BLaER1 treated with 17β-estradiol and CSF1 and Interleukin-3, amounts not matched to agents 10 nM and 100 nM (cell line): Measurements from ENCODE around the gene OXGR1.

ENCODE experiments used
- H3K27ac ChIP-seq, 11 experiments: shearing (Covaris generic); formaldehyde crosslinking; 2 replicates each; pipeline ENCODE4 v1.8.1; 2022
- H3K27me3 ChIP-seq, 11 experiments: shearing (Covaris generic); formaldehyde crosslinking; 2 replicates each; pipeline ENCODE4 v1.8.1; 2022
- H3K36me3 ChIP-seq, 11 experiments: shearing (Covaris generic); formaldehyde crosslinking; 2 replicates each; pipeline ENCODE4 v1.8.1; 2022
- H3K4me1 ChIP-seq, 10 experiments: shearing (Covaris generic); formaldehyde crosslinking; 2 replicates each; pipeline ENCODE4 v1.8.1; 2022
- H3K4me2 ChIP-seq, 11 experiments: shearing (Covaris generic); formaldehyde crosslinking; 2 replicates each; pipeline ENCODE4 v1.8.1; 2022
- H3K4me3 ChIP-seq, 10 experiments: shearing (Covaris generic); formaldehyde crosslinking; 2 replicates each; pipeline ENCODE4 v1.8.1; 2022
- H3K9ac ChIP-seq, 11 experiments: shearing (Covaris generic); formaldehyde crosslinking; 2 replicates each; pipeline ENCODE4 v1.8.1; 2022
- H3K9me3 ChIP-seq, 11 experiments: shearing (Covaris generic); formaldehyde crosslinking; replicated peaks in 1 of 11; 2 replicates each; pipeline ENCODE4 v1.8.1; 2022
- H4K20me1 ChIP-seq, 11 experiments: shearing (Covaris generic); formaldehyde crosslinking; 2 replicates each; pipeline ENCODE4 v1.8.1; 2022
- Cebpa-rat ChIP-seq, 11 experiments: shearing (Covaris generic); IDR thresholded peaks; 2 replicates each; pipeline ENCODE4 v1.8.1; 2022

OXGR1 gene

GRCh38 chr13:96958286-96958891 is 35.9 kb downstream of the OXGR1 start:
- Histone ChIP-seq H3K9me3 (no peaks in the 10 kb centered on the region), H3K4me3 (no peak overlapping the region), H3K27me3 (no peaks in the 10 kb centered on the region), H3K27ac (no peak overlapping the region), H3K4me2 (no peak overlapping the region), H3K36me3 (no peaks in the 10 kb centered on the region), H4K20me1 (no peaks in the 10 kb centered on the region), H3K9ac (no peak overlapping the region), H3K4me1 (no peaks in the 10 kb centered on the region)
- no peak for TF ChIP-seq Cebpa-rat (IDR thresholded peaks at IDR 0.05)

DNA sequence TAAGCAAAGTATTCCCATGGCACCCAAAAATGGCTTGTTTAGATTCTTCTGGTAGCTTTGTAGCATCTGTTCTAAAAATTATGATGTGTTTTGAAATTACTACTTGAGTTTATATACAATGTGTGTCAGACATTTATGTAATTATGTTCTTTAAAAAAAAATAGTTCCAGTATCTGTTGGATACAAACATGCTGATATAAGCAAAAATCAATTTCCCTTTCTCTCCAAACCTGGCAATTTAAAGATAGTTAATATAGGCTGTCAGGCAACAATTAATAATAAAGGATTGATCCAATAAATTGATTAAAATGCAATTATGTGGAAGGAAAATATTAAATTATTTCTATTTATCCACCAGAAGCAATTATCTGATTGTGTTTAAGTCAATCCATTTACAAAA is 41.7 kb downstream of the OXGR1 start:
- no peak for TF ChIP-seq Cebpa-rat (IDR thresholded peaks at IDR 0.05)
- Histone ChIP-seq H3K9me3 (no peaks in the 10 kb centered on the region), H3K9ac (no peak overlapping the region), H3K27me3 (no peaks in the 10 kb centered on the region), H4K20me1 (no peaks in the 10 kb centered on the region), H3K36me3 (no peaks in the 10 kb centered on the region), H3K4me1 (no peaks in the 10 kb centered on the region), H3K27ac (no peak overlapping the region), H3K4me2 (no peak overlapping the region), H3K4me3 (no peak overlapping the region)

DNA sequence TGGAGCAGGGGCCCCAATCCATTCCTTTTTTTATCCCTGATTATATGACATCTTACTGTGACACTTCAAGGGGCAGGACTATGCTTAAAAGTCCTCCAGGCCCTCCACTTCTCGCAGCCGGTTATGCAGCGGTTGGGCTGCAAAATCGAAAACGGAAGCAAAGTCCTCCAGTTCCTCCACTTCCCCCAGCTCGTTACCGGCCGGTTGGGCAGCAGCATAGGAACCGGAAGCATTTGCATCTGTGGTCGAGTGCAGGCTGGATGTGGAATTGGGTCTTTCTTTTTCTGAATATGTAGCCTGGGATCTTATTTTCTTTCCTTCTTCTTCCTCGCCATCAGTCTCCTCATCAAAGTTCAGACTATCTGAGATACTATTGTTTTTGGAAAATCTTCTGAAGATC is 46.1 kb downstream of the OXGR1 start:
- H3K36me3 ChIP-seq, result no peaks in the 10 kb centered on the region
- no peak for TF ChIP-seq Cebpa-rat (IDR thresholded peaks at IDR 0.05)
- H3K27ac ChIP-seq, result no peak overlapping the region
- H3K9ac ChIP-seq, result no peak overlapping the region
- no peak overlapping the region for H3K4me3 ChIP-seq
- H3K4me2 ChIP-seq, result no peak overlapping the region
- no peaks in the 10 kb centered on the region for H4K20me1 ChIP-seq
- H3K27me3 ChIP-seq, result no peaks in the 10 kb centered on the region
- H3K9me3 ChIP-seq, result no peaks in the 10 kb centered on the region
- no peaks in the 10 kb centered on the region for H3K4me1 ChIP-seq

- no peaks in the 10 kb centered on the region for H3K27me3 ChIP-seq
- no peaks in the 10 kb centered on the region for H4K20me1 ChIP-seq
- no peaks in the 10 kb centered on the region for H3K9me3 ChIP-seq
- no peak overlapping the region for H3K27ac ChIP-seq
- no peak for TF ChIP-seq Cebpa-rat (IDR thresholded peaks at IDR 0.05)
- no peak overlapping the region for H3K4me2 ChIP-seq
- H3K4me3 ChIP-seq, result no peak overlapping the region
- no peak overlapping the region for H3K9ac ChIP-seq
- no peaks in the 10 kb centered on the region for H3K36me3 ChIP-seq
- H3K4me1 ChIP-seq, result no peaks in the 10 kb centered on the region
Observed at GRCh38 chr13:96947343-96947910, 46.8 kb downstream of the OXGR1 start.

GRCh38 chr13:96946709-96947311 is 47.5 kb downstream of the OXGR1 start:
- H3K4me1 ChIP-seq, result no peaks in the 10 kb centered on the region
- no peak for TF ChIP-seq Cebpa-rat (IDR thresholded peaks at IDR 0.05)
- H3K27ac ChIP-seq, result no peak overlapping the region
- H3K4me2 ChIP-seq, result no peak overlapping the region
- H3K4me3 ChIP-seq, result no peak overlapping the region
- H3K9me3 ChIP-seq, result no peaks in the 10 kb centered on the region
- no peaks in the 10 kb centered on the region for H4K20me1 ChIP-seq
- no peaks in the 10 kb centered on the region for H3K36me3 ChIP-seq
- H3K27me3 ChIP-seq, result no peaks in the 10 kb centered on the region
- H3K9ac ChIP-seq, result no peak overlapping the region

GRCh38 chr13:96940961-96941360 is 53.3 kb downstream of the OXGR1 start:
- no peaks in the 10 kb centered on the region for H3K27me3 ChIP-seq
- H3K4me1 ChIP-seq, result no peaks in the 10 kb centered on the region

DNA sequence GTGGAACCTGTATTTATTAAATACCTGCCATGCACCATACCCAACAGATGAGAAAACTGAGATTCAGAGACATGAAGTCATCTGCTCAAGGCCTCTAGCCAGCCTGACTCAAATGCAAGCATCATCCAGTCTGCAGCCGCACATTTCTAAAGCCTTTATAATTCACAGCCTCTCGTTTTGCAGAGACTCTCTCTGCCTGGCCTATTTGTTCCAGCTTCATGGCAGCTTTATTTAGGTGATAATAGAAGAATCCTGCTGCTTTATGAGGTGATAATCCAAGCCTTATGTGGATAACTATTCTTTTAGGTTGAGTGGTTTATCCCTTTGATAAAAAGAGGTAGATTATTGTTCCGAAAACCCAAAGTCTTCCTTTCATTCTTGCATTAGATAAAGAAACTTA is 58.4 kb downstream of the OXGR1 start:
- Histone ChIP-seq H3K4me1 (no peaks in the 10 kb centered on the region), H3K9ac (no peak overlapping the region), H3K9me3 (no peaks in the 10 kb centered on the region), H3K27me3 (no peaks in the 10 kb centered on the region), H4K20me1 (no peaks in the 10 kb centered on the region), H3K36me3 (no peaks in the 10 kb centered on the region), H3K4me2 (no peak overlapping the region), H3K4me3 (no peak overlapping the region), H3K27ac (no peak overlapping the region)
- TF ChIP-seq Cebpa-rat (IDR thresholded peaks at IDR 0.05), result no peak

More at GRCh38 chr13:96940961-96941360, 53.3 kb downstream of the OXGR1 start:
- no peaks in the 10 kb centered on the region for H3K36me3 ChIP-seq
- no peak for TF ChIP-seq Cebpa-rat (IDR thresholded peaks at IDR 0.05)
- H3K4me3 ChIP-seq, result no peak overlapping the region
- H3K27ac ChIP-seq, result no peak overlapping the region
- no peaks in the 10 kb centered on the region for H3K9me3 ChIP-seq
- H3K4me2 ChIP-seq, result no peak overlapping the region
- no peaks in the 10 kb centered on the region for H4K20me1 ChIP-seq
- no peak overlapping the region for H3K9ac ChIP-seq
